Putamen (tissue), 1 donor: ENCODE results near the gene CARD6.
"Not testable (repeated sequence)": the region's sequence is repeated elsewhere in the genome, so short reads cannot be mapped to it uniquely, and the experiment has no call there.

Experiments
- DNase-seq: peaks from one replicate; pipeline ENCODE4 v3.0.0-alpha.2; 2016; ENCODE audit warnings: low spot score

The CARD6 gene

DNA sequence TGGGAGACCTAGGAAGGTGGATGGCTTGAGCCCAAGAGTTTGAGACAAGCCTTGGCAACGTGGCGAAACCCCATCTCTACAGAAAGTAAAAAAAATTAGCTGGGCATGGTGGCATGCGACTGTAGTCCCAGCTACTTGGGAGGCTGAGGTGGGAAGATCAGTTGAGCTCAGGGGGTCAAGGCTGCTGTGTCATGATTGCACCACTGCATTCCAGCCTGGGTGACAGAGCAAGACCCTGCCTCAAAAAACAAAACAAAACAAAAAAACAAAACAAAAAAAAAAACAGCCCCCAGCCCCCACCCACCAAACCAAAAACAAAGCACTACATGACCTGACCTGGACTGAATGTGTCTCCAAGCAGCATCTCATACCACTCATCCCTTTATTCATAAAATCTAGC is 34.8 kb downstream of the CARD6 start:
- no peak for DNase-seq

DNA sequence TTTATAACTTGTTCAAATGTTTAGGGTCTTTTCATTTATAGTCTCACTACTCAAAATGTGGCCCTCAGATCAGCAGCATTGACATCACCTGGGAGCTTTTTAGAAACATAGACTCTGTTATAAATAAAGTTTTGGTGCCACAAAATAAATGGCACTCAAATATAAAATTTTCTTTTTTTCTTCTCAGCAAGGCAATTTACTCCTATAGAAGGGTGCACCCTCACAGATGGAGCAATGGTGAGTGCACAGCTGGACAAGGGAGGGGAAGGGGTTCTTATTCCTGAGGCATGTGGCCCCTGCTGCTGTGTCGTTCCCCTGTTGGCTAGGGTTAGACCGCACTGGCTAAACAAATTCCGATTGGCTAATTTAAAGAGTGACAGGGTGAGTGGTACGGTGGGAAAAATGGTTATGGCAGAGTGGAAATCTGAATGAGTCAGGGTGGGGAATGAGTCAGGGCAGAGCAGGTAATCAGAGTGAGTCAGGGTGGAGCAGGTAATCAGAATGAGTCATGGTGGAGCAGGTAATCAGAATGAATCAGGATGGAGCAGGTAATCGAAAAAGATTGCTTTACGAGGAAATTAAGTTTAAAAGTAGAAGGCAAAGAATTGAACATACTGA is 36.3 kb downstream of the CARD6 start:
- DNase-seq: no peak

DNA sequence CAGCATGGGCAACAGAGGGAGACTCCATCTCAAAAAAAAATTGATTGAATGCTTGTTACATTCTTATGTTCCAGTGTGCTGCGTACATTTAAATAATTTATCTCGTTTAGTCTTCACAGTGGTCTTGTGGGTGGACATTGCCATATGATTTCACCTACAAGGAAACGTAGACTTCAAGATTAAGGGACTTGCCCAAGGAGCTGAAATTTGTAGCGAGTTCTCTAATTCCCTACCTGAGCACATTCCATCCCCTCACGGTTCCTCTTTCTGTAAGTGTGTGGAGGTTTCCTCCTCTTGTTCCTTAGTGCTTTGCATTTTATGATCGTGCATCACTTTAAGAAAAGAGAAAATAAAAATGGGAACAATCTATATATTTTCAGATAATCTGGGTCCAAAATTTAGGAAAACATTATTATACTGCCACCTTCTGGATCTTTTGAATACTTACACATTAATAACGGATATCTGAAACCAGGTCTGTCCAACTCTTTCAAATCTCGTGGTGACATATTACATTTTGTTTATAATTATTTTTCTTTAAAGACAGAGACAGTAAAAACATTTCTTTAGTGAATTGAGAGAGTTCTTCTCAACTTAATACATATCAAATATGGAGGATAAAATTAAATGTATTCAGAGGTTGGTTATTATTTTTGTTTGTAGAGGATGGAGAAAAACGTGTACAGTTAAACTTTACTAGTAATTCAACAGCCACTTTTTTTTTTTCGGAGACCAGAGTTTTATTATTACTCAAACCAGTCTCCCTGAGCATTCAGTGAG is 38.2 kb downstream of the CARD6 start:
- DNase-seq: peak; percentile 19

DNA sequence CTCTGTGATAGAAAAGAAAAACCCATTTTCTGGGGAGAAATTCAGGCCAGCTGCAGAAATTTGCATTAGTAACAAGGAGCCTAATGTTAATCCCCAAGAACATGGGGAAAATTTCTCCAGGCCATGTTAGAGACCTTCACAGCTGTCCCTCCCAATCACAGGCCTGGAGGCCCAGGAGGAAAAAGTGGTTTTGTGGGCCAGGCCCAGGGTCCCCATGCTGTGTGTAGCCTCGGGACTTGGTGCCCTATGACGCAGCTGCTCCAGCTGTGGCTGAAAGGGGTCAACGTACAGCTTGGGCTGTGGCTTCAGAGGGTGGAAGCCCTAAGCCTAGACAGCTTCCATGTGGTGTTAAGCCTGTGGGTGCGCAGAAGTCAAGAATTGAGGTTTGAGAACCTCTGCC is 41.1 kb downstream of the CARD6 start:
- DNase-seq: no peak

DNA sequence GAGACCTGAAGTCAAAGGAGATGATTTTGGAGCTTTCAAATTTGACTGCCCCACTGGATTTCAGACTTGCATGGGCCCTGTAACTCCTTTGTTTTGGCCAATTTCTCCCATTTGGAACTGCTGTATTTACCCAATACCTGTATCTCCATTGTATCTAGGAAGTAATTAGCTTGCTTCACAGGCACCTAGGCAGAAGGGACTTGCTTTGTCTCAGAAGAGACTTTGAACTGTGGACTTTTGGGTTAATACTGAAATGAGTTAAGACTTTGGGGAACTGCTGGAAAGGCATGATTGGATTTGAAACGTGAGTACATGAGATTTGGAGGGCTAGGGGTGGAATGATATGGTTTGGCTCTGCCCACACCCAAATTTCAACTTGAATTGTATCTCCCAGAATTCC is 41.9 kb downstream of the CARD6 start:
- DNase-seq: not testable (repeated sequence)

DNA sequence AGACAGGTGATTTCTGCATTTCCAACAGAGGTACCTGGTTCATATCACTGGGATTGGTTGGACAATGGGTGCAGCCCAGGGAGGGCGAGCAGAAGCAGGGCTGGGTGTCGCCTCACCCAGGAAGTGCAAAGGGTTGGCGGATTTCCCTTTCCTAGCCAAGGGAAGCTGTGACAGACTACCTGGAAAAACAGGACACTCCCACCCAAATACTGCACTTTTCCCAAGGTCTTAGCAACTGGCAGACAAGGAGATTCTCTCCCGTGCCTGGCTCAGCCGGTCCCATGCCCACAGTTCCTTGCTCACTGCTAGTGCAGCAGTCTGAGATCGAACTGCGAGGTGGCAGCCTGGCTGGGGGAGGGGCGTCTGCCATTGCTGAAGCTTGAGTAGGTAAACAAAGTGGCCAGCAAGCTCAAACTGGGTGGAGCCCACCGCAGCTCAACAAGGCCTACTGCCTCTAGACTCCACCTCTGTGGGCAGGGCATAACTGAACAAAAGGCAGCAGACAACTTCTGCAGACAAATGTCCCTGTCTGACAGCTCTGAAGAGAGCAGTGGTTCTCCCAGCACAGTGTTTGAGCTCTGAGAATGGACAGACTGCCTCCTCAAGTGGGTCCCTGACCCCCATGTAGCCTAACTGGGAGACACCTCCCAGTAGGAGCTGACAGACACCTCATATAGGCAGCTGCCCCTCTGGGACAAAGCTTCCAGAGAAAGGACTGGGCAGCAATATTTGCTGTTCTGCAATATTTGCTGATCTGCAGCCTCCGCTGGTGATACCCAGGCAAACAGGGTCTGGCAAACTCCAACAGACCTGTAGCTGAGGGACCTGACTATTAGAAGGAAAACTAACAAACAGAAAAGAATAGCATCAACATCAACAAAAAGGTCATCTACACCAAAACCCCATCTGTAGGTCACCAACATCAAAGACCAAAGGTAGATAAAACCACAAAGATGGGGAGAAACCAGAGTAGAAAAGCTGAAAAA is 54.6 kb downstream of the CARD6 start:
- not testable (repeated sequence) for DNase-seq

DNA sequence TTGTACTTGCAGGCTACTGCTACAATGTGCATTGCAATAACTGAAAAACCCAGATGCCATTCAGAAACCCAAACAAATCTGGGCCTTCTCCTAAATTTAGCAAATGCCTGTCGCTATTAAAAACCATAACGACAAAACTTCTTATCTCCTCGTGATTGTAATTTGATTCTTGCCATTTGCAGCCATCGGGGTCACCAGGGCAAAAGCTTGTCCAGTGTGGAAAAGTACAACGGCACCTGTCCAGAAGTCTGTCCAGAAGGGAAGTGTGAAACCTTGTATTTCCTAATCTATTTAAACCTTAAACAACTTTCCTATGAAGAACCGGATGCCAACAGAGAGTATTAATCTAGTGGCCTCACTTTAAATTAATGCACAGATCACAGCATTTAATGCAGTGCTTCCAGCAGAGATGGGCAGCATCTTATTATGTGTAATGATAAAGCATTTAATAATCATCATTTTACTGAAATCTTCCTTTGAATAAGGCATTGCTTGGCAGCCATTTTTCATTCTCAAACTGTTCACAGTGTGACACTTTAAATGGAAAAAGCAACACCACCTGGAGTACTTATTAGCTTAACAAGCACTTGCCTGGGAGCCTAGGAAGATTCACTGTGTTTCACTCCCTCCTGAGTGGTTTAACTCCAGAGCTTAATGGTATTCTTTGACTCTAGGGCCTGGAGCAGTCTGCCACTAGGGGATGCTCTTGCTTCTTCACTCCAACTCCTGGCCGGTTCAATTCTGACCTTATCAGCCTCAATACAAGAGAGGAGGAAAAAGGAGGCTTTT is 63.2 kb downstream of the CARD6 start:
- peak; percentile 32 for DNase-seq

DNA sequence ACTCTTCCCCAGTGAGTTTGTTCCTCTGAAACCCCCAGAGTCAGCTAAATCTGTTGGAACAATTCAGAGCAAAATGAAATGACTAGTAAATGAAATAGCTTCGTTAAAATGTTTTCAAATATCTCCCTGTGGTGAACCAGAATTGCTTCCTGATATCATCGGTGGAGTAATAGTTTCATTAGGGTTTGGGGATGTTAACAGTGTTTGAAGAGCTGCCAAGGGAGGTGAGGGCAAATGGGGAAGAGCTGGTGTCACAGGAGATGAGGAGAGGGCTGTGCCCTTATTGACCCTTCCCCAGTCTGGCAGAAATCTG is 63.8 kb downstream of the CARD6 start:
- no peak for DNase-seq

DNA sequence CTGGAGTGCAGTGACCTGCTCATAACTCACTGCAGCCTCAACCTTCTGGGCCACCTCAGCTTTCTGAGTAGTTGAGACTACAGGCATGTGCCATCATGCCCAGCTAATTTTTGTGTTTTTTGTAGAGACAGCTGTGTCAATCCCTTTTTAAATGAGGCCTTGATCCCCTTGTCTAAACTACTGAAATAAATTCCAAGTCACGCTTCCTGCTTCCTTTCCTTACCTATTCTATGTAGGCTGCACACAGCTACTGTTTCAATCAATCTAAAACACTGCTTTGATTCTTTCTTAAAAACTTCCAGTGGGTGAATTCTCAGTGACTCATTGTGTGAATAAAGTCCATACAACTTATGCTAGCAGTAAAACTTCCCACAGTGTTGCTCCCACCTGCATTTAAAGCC is 65.2 kb downstream of the CARD6 start:
- peak; percentile 47 for DNase-seq

DNA sequence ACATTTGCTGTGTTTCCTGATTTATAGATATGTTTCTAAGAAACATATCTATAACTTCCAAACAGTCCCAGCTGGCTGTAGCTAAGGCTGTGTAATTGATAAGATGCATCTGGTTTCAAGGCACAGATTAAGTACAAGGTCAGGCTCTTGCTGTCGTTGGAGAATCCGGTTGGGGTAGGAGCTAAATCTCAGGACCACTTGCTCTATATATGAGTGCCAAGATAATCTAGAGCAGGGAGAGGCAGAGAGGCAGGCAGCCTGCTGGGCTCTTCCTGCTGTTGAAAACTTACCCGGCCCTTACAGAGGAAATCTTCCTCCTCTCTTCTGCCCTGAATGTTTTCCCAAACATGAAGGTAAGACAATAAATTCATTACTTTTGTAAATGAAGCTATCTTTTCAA is 68.1 kb downstream of the CARD6 start, which contains the start of gene C7:
C7 (plus strand) TSS at position 234 of the 400 bp plus-strand sequence; CDS start at position 348, 114 bp downstream.
- DNase-seq: no peak

DNA sequence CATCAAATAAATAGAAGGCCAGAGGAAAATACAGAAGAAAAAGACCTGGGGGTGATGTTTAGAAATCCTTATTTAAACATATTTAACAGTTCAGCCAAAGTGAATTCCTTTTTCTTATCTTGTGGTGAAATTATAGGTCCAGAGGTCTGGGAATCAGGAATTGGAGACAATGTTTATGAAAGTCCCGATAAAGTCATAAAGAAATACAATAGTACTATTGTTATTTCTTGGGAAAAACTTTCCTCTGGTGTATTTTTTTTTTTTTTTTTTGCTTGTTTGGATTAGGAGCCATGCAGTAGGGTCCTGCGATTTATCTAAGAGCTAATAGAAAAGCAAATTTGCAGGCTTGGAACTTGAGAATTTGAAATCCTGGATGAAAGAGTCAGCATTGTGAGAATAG is 68.6 kb downstream of the CARD6 start:
- no peak for DNase-seq
